HUES6 (cell line): ENCODE results near the gene TBATA.

Source experiments
- H3K27ac ChIP-seq: 2 replicates; pipeline ENCODE4 v1.7.0; 2013; ENCODE audit warnings: low read depth, mild to moderate bottlenecking, low read length, inconsistent platforms
- H3K27me3 ChIP-seq: 2 replicates; pipeline ENCODE4 v1.6.1; 2013; ENCODE audit warnings: low read length; ENCODE audit not compliant: control insufficient read depth, insufficient read depth
- H3K36me3 ChIP-seq: 2 replicates; pipeline ENCODE4 v1.6.1; 2013; ENCODE audit warnings: low read length; ENCODE audit not compliant: control insufficient read depth, insufficient read depth
- H3K4me1 ChIP-seq: 2 replicates; pipeline ENCODE4 v1.6.1; 2013; ENCODE audit warnings: low read length; ENCODE audit not compliant: control insufficient read depth, insufficient read depth
- H3K4me3 ChIP-seq: 2 replicates; pipeline ENCODE4 v1.5.1; 2013; ENCODE audit warnings: low read depth, low read length
- H3K9ac ChIP-seq: one replicate; pipeline ENCODE4 v1.6.1; 2013; ENCODE audit warnings: mild to moderate bottlenecking, low read length
- H3K9me3 ChIP-seq: 2 replicates; pipeline ENCODE4 v1.6.1; 2013; ENCODE audit warnings: low read depth, low read length; ENCODE audit not compliant: control insufficient read depth, insufficient read depth

The TBATA gene

GRCh38 chr10:70785190-70785589, at the start of gene TBATA:
Gene TBATA (minus strand): TSS chr10:70785377. CDS start chr10:70783379, 1,998 bp downstream.
- no peaks in the 10 kb centered on the region for H3K9me3 ChIP-seq
- H3K9ac ChIP-seq: no peak within 1 kb of the TSS
- 0 out of 2 replicates have a peak, but pooled peaks cover 2% of the 10 kb centered on the region for H3K27me3 ChIP-seq
- H3K27ac ChIP-seq: no peak within 1 kb of the TSS
- H3K36me3 ChIP-seq: no peaks in the 10 kb centered on the region
- H3K4me3 ChIP-seq: no peak within 1 kb of the TSS
- H3K4me1 ChIP-seq: no peaks in the 10 kb centered on the region

GRCh38 chr10:70834441-70835151, 49.4 kb upstream of the TBATA start:
- Histone ChIP-seq H3K9ac (no peak overlapping the region), H3K4me3 (no peak overlapping the region), H3K36me3 (peaks cover 27% of the 10 kb centered on the region), H3K27me3 (no peaks in the 10 kb centered on the region), H3K27ac (no peak overlapping the region), H3K9me3 (peaks cover 4% of the 10 kb centered on the region; the same call in 1 of the 2 replicates), H3K4me1 (no peaks in the 10 kb centered on the region)

DNA sequence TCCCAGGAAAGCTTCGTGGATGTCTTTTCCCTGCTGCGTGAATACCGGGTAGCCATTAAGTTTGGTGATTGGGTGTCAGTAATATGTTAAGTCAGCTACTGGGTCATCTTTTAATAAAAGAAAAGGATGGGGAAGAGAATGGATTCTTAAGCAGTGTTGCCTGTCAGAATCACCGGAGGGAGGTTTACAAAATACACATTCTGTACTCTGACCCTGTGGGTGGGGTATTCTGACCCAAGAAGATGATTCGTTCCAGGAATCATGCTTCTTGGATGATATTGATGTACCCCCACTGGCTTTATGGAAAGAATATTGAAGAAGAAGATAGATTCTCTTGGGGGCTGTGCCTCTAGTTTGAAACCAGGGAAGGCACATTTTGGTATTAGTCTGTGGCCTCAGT, 48.8 kb upstream of the TBATA start:
- H3K9ac ChIP-seq: no peak overlapping the region
- H3K4me1 ChIP-seq: no peaks in the 10 kb centered on the region
- H3K27ac ChIP-seq: no peak overlapping the region
- H3K4me3 ChIP-seq: no peak overlapping the region
- H3K36me3 ChIP-seq: peaks cover 32% of the 10 kb centered on the region
- peaks cover 4% of the 10 kb centered on the region; the same call in 1 of the 2 replicates for H3K9me3 ChIP-seq
- H3K27me3 ChIP-seq: no peaks in the 10 kb centered on the region

DNA sequence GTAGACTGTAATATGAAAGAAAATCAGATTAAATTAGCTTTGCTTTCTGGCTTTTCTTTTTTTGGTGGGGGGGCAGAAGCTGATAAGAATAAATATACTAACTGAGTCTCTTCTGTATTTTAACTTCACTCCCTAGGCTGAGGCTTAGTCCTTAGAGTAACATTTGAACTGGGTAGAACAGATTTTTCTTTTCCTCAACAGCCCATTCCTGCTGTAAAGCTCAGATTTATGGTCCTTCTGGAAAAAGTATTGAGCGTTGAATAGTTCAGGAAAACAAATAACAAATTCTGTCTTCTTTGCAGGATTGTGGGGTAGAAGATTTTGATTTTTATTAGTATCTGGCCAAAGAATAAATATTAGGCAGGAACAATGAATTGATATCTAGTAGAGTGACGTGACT, 48.4 kb upstream of the TBATA start:
- no peak overlapping the region for H3K4me3 ChIP-seq
- H3K9me3 ChIP-seq: peaks cover 4% of the 10 kb centered on the region; the same call in 1 of the 2 replicates
- H3K27me3 ChIP-seq: no peaks in the 10 kb centered on the region
- no peak overlapping the region for H3K27ac ChIP-seq
- H3K9ac ChIP-seq: no peak overlapping the region
- peaks cover 34% of the 10 kb centered on the region for H3K36me3 ChIP-seq
- no peaks in the 10 kb centered on the region for H3K4me1 ChIP-seq

DNA sequence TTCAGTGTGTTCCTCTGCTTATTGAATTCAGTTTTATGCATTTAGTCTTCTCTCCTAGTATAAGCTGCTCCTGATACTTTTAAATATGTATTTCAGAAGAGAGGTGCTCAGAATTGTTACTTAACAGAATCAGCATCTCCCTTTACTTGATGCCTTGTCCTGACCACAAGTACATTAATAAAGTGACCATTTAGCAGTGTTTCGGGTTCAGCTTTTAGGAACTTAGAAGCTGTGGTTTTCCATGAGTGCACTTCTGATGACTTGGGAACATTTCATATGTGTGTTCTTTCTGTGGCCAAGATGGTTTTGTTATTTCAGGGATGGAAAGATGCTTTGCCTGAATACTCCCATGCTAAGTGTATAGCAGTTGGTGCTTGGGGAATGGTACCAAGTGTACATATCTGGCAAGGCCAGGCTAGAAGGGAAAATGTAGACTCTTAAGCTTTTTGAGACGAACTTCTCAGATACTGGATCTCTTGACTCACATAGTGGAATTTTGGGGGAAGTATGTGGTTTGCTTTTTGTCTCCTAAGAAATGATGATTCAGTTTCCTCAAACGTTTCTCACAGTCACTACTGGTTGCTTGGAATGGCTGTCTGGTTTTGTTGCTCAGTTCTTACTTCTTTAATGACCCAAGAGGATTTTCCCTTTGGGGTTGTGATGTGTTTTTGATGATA, 47.8 kb upstream of the TBATA start:
- H3K27ac ChIP-seq: no peak overlapping the region
- H3K9ac ChIP-seq: no peak overlapping the region
- H3K36me3 ChIP-seq: peaks cover 31% of the 10 kb centered on the region

DNA sequence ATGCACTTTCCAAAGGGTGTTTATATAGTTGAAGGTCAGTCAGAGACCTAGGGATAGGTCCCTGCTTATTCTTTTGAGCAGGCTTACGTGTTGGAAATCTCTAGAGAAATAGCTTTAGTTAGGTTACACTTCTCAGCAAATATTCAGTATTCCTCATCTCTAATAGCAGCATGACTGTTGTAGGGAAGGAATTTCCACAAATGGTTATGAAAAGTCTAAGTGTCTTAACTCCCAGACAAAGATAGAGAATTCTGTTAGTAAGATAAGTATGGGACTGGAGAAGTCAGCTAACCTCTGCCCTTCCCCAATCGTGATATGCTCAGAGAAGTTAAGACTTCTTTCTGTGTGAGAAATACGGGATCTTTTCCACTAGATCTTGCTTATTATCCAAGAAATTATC, 47.0 kb upstream of the TBATA start:
- H3K27ac ChIP-seq: no peak overlapping the region
- no peak overlapping the region for H3K4me3 ChIP-seq

More for the DNA sequence above, 47.8 kb upstream of the TBATA start:
- no peaks in the 10 kb centered on the region for H3K27me3 ChIP-seq
- H3K4me3 ChIP-seq: no peak overlapping the region
- H3K4me1 ChIP-seq: no peaks in the 10 kb centered on the region
- peaks cover 4% of the 10 kb centered on the region; the same call in 1 of the 2 replicates for H3K9me3 ChIP-seq

DNA sequence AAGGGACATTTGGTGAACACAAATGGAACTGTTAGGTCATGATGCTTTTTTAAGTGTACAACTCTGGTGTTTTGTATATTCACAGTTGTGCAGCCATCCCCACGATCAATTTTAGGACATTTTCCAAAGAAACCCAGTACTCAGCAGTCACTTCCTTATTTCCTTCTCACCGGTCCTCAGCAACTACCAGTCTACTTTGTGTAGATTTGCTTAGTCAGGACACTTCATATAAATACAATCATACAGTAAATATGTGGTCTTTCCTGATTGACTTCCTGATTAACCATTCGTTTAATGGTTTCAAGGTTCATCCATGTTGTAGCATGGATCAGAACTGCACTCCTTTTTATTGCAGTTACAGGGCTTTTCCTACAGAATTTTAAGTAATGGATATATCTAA, 45.0 kb upstream of the TBATA start:
- Histone ChIP-seq H3K27ac (no peak overlapping the region), H3K4me1 (no peaks in the 10 kb centered on the region), H3K9ac (no peak overlapping the region), H3K27me3 (no peaks in the 10 kb centered on the region), H3K9me3 (no peaks in the 10 kb centered on the region), H3K4me3 (no peak overlapping the region), H3K36me3 (peaks cover 23% of the 10 kb centered on the region)

More for the DNA sequence above, 47.0 kb upstream of the TBATA start:
- Histone ChIP-seq H3K9ac (no peak overlapping the region), H3K4me1 (no peaks in the 10 kb centered on the region), H3K27me3 (no peaks in the 10 kb centered on the region), H3K36me3 (peaks cover 24% of the 10 kb centered on the region; the same call in 1 of the 2 replicates), H3K9me3 (no peaks in the 10 kb centered on the region; the same call in 1 of the 2 replicates)

GRCh38 chr10:70829543-70829942, 44.4 kb upstream of the TBATA start:
- H3K9me3 ChIP-seq: no peaks in the 10 kb centered on the region
- H3K36me3 ChIP-seq: peaks cover 23% of the 10 kb centered on the region
- no peaks in the 10 kb centered on the region for H3K4me1 ChIP-seq
- H3K27me3 ChIP-seq: no peaks in the 10 kb centered on the region
- no peak overlapping the region for H3K4me3 ChIP-seq
- no peak overlapping the region for H3K9ac ChIP-seq
- H3K27ac ChIP-seq: no peak overlapping the region

DNA sequence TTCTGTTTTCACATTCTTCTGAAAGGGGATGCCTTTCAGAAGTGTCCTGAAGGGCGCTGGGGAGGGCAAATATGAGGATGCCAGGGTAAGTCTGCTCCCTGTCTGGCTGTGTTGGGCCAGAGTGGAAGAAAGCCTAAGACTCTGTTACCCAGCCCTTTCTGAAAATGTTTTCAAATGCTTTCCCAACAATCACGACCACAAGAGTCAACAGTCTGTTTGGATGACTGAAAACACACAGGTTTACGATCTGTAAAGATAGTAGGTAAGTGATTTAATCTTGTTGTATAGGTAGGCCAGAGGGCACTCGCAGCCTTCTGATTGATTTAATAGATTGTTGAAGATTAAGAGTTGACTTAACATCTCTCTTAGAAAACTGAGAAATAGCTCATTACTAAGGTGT, 43.7 kb upstream of the TBATA start:
- H3K4me3 ChIP-seq: no peak overlapping the region
- no peaks in the 10 kb centered on the region for H3K4me1 ChIP-seq
- peaks cover 23% of the 10 kb centered on the region for H3K36me3 ChIP-seq
- H3K9ac ChIP-seq: no peak overlapping the region
- no peaks in the 10 kb centered on the region for H3K9me3 ChIP-seq
- no peak overlapping the region for H3K27ac ChIP-seq
- H3K27me3 ChIP-seq: no peaks in the 10 kb centered on the region

DNA sequence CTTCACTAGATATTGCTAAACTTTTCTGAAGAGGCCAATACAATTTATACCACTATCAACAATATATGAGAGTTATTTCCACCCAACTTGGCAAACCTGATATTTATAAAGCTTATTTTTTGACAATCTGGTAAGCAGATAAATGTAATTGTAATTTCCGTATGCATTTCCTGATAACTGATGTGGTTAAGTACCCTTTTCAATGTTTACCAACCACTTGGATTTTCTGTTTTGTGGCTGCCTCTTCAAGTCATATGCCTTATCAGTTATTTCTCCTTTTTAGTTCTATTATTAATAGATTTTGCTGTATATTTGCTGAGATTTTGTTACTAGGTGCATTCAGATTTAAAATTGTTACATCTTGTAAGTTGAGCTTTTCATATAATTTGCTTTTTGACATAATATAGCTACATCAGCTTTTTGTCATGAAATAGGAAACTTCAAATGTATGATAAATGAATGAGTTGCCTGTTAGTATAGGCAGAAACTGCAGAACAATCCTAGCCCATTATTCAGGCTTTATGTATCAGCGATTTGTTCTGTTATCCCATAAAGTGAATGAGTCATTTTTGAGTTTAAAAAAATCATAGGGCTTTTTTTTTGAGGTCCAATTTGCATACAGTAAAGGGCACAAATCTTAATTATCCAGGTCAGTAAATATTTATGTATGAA, 42.0 kb upstream of the TBATA start:
- H3K4me1 ChIP-seq: no peaks in the 10 kb centered on the region
- H3K9me3 ChIP-seq: no peaks in the 10 kb centered on the region
- H3K9ac ChIP-seq: no peak overlapping the region
- H3K27ac ChIP-seq: no peak overlapping the region
- H3K27me3 ChIP-seq: no peaks in the 10 kb centered on the region
- no peak overlapping the region for H3K4me3 ChIP-seq
- H3K36me3 ChIP-seq: peaks cover 27% of the 10 kb centered on the region
